Pancreas (tissue), 10 donors: ENCODE data around the gene TBC1D5. TPM values are rescaled to one million over a fixed set of nuclear protein-coding genes. Genes with fewer than 3 reads are reported as not detected.

Experiments
- ATAC-seq, 4 donors: fragments of 200-7000 bp; cut with Tn5 transposase; one replicate each; pipeline versions ENCODE4 v1.8.0 to v1.9.1; 2020; ENCODE audit warnings: mild to moderate bottlenecking in 4 of 4, moderate library complexity in 4 of 4
- DNase-seq, 6 donors: peaks; one replicate each; pipeline ENCODE4 v3.0.0-alpha.2; 2020
- FAIRE-seq: peaks from 2 replicates; lab custom pipeline; 2012; peaks lifted over from hg19 to GRCh38; lab: Jason Lieb, UNC
- H3K27ac ChIP-seq, 4 donors: fragments of 200-600 bp; sonication (generic); 1 replicate in 3 of 4; 2 replicates in 1 of 4; pipeline versions ENCODE4 v1.5.0 to v1.8.0; 2020
- H3K27me3 ChIP-seq, 4 donors: fragments of 200-600 bp; one replicate each; pipeline ENCODE4 v1.8.0; 2021
- H3K36me3 ChIP-seq, 3 donors: fragments of 200-600 bp; sonication (generic) in 1 of 3; one replicate each; pipeline versions ENCODE4 v1.5.0 to v1.8.0; 2020 to 2021
- H3K4me1 ChIP-seq, 3 donors: fragments of 200-600 bp; one replicate each; pipeline ENCODE4 v1.8.0; 2021
- H3K4me3 ChIP-seq, 4 donors: fragments of 200-600 bp; sonication (generic) in 2 of 4; one replicate each; pipeline versions ENCODE4 v1.5.0 to v1.8.0; 2020 to 2021
- H3K9me3 ChIP-seq, 4 donors: fragments of 200-600 bp; one replicate each; pipeline ENCODE4 v1.8.0; 2021
- WGBS, 2 donors: extraction: QIAGEN DNeasy Blood & Tissue Kit; methylation state at CpG; one replicate each; pipeline ENCODE4 v1.1.7; 2013; 5-methylcytosine and 5-hydroxymethylcytosine counted together
- intact Hi-C, 3 donors: fragments of 100-400 bp; cut with DNase I; formaldehyde crosslinking; loops; one replicate each; pipeline versions ENCODE4 v1.11.1 to v1.14.2; 2022
- polyA plus RNA-seq, 2 donors: library from polyadenylated mRNA; stranded (reverse); fragments of 200-250 nt; gene quantifications; one replicate each; pipeline ENCODE4 v1.2.3, GENCODE V29; 2013
- total RNA-seq, 6 donors: library from RNA; stranded (reverse); fragmentation: NEBNext Ultra II Directional in 4 of 6; extraction: Animal tissue kit (Norgen Biotek cat#: 25700) in 4 of 6; gene quantifications; one replicate each; pipeline versions ENCODE4 v1.2.1 to v1.2.4, GENCODE V29; 2021 to 2023
- TF ChIP-seq, protein P1 (sequence below), 4 donors: fragments of 200-600 bp; sonication (generic) in 3 of 4; IDR thresholded peaks; one replicate each; pipeline versions ENCODE4 v1.5.0 to v1.8.0; 2021; ENCODE audit warnings: antibody characterized with exemption in 4 of 4
- donor health status: healthy with polysubstance abuse.
- donor health status: DM: no; HTN: no; CAD: no; lungs with moderate emphysema.
- donor health status: DM: no; HTN: no; CAD: no.
- donor health status: control.
- donor health status: control.
- donor health status: Bipolar disorder and iron deficiency.
- donor health status: DM: yes; HTN: yes; CAD: no.
- donor health status: DM: no; HTN: no; CAD: no.
- donor health status: DM: no; HTN: no; CAD: no.
- donor health status: DM: yes; HTN: yes; CAD: no.

Gene TBC1D5
- total and polyA plus RNA-seq, 8 donors = 6.5 to 39.2 (median 19.9) TPM

DNA sequence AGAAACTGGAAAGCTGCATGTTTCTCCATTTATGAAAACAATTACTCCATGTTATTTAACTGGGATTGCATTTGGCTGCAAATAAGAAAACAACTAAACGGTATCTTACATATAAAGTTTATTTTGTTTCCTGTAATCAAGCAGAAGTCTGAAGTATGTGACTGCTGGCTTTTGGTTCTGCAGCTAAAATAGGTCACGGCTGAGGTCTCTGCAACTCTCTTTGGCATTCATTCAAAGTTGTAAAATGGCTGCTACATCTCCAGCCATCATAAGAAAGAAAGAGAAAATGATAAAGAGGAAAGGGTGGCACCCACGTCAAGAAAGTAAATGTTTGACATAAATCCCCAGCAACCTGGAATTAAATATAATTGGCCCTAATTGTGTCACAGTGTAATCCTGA, 406.1 kb downstream of the TBC1D5 start:
- H3K9me3 ChIP-seq = no peaks in the 10 kb centered on the region
- H3K27ac ChIP-seq = no peak overlapping the region
- no peak overlapping the region for H3K4me3 ChIP-seq
- ATAC-seq (no peak), DNase-seq (no peak), FAIRE-seq (no peak)
- H3K4me1 ChIP-seq = peaks cover 0 to 3% (median 0%) of the 10 kb centered on the region in 3 donors
- intact Hi-C loops = no loop called here
- H3K27me3 ChIP-seq = no peaks in the 10 kb centered on the region
- H3K36me3 ChIP-seq = no peaks in the 10 kb centered on the region
- TF ChIP-seq, protein P1, sequence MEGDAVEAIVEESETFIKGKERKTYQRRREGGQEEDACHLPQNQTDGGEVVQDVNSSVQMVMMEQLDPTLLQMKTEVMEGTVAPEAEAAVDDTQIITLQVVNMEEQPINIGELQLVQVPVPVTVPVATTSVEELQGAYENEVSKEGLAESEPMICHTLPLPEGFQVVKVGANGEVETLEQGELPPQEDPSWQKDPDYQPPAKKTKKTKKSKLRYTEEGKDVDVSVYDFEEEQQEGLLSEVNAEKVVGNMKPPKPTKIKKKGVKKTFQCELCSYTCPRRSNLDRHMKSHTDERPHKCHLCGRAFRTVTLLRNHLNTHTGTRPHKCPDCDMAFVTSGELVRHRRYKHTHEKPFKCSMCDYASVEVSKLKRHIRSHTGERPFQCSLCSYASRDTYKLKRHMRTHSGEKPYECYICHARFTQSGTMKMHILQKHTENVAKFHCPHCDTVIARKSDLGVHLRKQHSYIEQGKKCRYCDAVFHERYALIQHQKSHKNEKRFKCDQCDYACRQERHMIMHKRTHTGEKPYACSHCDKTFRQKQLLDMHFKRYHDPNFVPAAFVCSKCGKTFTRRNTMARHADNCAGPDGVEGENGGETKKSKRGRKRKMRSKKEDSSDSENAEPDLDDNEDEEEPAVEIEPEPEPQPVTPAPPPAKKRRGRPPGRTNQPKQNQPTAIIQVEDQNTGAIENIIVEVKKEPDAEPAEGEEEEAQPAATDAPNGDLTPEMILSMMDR (IDR thresholded peaks at IDR 0.05) = no peak
- 52 to 57% methylated on average over 3 of the region's 3 CpGs for WGBS, 2 donors

DNA sequence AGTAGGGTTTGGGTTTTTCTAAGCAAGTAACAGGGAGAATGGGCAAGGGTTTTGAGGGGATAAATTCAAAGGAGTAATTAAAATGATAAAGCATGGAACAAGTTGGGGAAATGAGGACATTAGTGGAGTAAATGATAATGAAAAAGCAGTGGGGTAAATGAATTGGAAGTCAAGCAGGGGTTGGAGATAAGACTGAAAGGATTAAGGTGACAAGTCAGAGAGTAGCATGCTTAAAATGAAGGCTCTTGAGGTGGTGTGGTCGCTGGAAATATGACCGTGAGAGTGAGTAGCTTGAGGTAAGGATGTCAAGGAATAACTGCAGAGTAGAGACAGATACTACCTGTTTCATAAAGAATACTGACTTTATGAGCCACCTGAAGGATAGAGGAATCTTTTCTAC, 408.5 kb downstream of the TBC1D5 start:
- Histone ChIP-seq H3K27ac (no peak overlapping the region), H3K36me3 (no peaks in the 10 kb centered on the region), H3K4me1 (no peaks in the 10 kb centered on the region), H3K4me3 (no peak overlapping the region), H3K27me3 (no peaks in the 10 kb centered on the region), H3K9me3 (no peaks in the 10 kb centered on the region)
- no peak for FAIRE-seq
- ATAC-seq = no peak
- DNase-seq = no peak
- TF ChIP-seq, protein P1 (IDR thresholded peaks at IDR 0.05) = no peak
- WGBS, 2 donors = 85 to 90% methylated on average over 2 of the region's 2 CpGs
- intact Hi-C loops = no loop called here

DNA sequence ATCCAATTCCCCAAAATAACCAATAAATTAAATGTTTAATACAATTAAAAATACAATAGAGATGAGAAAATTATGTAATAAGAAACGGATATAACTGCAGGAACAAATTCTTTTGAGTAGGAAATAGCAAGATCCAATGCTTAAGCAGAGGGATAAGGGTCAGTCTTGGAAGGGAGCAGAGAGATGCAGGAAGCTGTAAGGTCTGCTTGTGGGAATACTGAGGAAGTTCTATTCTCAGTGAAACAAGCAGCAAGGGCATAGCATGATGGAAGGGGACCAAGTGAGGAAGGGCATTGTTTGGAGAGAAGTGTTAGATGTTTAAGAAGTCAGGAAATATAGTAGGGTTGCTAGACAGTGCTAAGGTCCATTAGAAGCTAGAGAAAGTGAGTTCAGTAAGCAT, 409.0 kb downstream of the TBC1D5 start:
- TF ChIP-seq, protein P1 (IDR thresholded peaks at IDR 0.05) = no peak
- H3K27me3 ChIP-seq = no peaks in the 10 kb centered on the region
- H3K4me1 ChIP-seq = no peaks in the 10 kb centered on the region
- DNase-seq (no peak), FAIRE-seq (no peak), ATAC-seq (no peak)
- no peaks in the 10 kb centered on the region for H3K36me3 ChIP-seq
- intact Hi-C loops = no loop called here
- H3K9me3 ChIP-seq = no peaks in the 10 kb centered on the region
- H3K4me3 ChIP-seq = no peak overlapping the region
- no peak overlapping the region for H3K27ac ChIP-seq
- WGBS, 2 donors = 77 to 83% methylated on average over 1 of the region's 1 CpG

DNA sequence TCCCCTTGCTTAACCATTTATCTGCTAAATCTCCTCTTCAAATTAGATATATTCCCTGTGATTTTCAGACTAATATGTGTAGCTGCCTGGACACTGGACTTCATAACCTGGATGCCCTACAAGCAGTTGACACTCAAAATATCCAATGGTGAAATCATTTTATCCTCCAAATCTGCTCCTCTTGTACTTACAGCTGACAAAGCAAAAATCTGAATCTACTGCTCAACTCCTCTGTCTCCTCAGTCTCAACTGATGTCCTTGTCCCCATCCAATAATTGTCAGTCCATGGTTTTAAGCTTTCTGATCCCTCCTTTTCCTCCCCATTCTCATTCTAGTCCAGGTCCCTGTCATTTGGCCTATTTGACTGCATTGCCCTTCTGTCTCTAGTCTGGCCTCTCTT, 411.8 kb downstream of the TBC1D5 start:
- Histone ChIP-seq H3K36me3 (no peaks in the 10 kb centered on the region), H3K4me1 (no peaks in the 10 kb centered on the region), H3K27ac (no peak overlapping the region), H3K4me3 (no peak overlapping the region), H3K9me3 (no peaks in the 10 kb centered on the region), H3K27me3 (no peaks in the 10 kb centered on the region)
- intact Hi-C loops = no loop called here
- DNase-seq (no peak), ATAC-seq (no peak), FAIRE-seq (no peak)
- TF ChIP-seq, protein P1 (IDR thresholded peaks at IDR 0.05) = no peak

DNA sequence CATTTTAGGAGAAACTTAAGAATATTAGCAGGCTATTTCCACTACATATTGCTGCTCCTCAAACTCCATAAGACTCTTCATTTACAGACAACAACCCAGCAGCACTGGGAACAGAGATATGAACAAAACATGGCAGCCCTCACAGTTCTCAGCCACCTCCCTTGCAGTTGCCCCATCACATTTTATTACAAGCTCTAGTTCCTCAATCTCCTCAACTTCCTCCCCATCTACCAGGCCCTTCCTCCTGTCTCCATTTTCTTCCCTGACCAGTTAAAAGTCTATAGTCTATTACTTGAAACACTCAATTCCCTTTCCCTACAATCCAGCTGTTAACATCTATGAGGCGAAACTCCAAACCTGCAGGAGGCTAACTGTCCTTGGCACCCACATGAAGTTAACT, 412.5 kb downstream of the TBC1D5 start:
- no peak for FAIRE-seq
- no peak overlapping the region for H3K4me3 ChIP-seq
- no peak for DNase-seq
- intact Hi-C loops = no loop called here
- H3K27me3 ChIP-seq = no peaks in the 10 kb centered on the region
- no peaks in the 10 kb centered on the region for H3K4me1 ChIP-seq
- H3K27ac ChIP-seq = no peak overlapping the region
- TF ChIP-seq, protein P1 (IDR thresholded peaks at IDR 0.05) = no peak
- WGBS, 2 donors = 95 to 96% methylated on average over 1 of the region's 1 CpG
- no peak for ATAC-seq
- no peaks in the 10 kb centered on the region for H3K9me3 ChIP-seq
- H3K36me3 ChIP-seq = no peaks in the 10 kb centered on the region
